ENCODE measurements around the gene SPATA13. TPM values are rescaled to one million over a fixed set of nuclear protein-coding genes. Genes with fewer than 3 reads are reported as not detected.
"Not testable (repeated sequence)": the region's sequence is repeated elsewhere in the genome, so short reads cannot be mapped to it uniquely, and the experiment has no call there.

SPATA13 gene
- total and polyA plus RNA-seq, 10 of the 15 experiments (the other 5 are each of a cell fraction or from before 2014, with no cell fraction given): 2.4 to 11.1 (median 10.2) TPM

- WGBS (ENCODE audit: insufficient coverage, insufficient replicate concordance, low lambda C conversion rate, missing lambda C conversion rate): 36% methylated on average over 5 of the region's 5 CpGs
- H4K20me1 ChIP-seq (ENCODE audit: control insufficient read depth, insufficient read depth): no peaks in the 10 kb centered on the region
- ChIA-PET SMC1A (ENCODE audit: uncharacterized antibody, unreplicated experiment) (no interaction called here), CTCF (no interaction called here), RAD21 (ENCODE audit: unreplicated experiment) (interaction anchor here (1.3 kb wide), 1 partner anchor 85 kb away, joined by 3 read pairs; no protein-coding TSS in a partner anchor), POLR2A (no interaction called here)
- no peaks in the 10 kb centered on the region for H3K79me2 ChIP-seq (ENCODE audit: control insufficient read depth, insufficient read depth, low read length)
- H3K9me3 ChIP-seq (replicated peaks; ENCODE audit: control insufficient read depth, insufficient read depth, low read length): no peaks in the 10 kb centered on the region
- TF ChIP-seq CTCF (IDR thresholded peaks at IDR 0.05 in 2 of 3, conservative IDR thresholded peaks at IDR 0.05 in 1 of 3; ENCODE audit: control insufficient read depth in 2 of 3, extremely low read depth in 1 of 3, insufficient read depth in 1 of 3, low read depth in 3 of 3, low read length in 3 of 3) (0 out of 6 replicates have a peak, but pooled peaks of 1 of the 3 experiments have one; percentile 4), PRDM15 (CRISPR knock-in tag; IDR thresholded peaks at IDR 0.05) (no peak)
- intact Hi-C loops (cut with micrococcal nuclease; ENCODE audit: unreplicated experiment) (no loop called here), in situ Hi-C loops (cut with MboI) (no loop called here)
- ATAC-seq (no peak), FAIRE-seq (no peak), DNase-seq (ENCODE audit: low read depth, low spot score) (no peak)
- no peaks in the 10 kb centered on the region for H3K27me3 ChIP-seq (replicated peaks in 1 of 2; ENCODE audit: control insufficient read depth in 2 of 2, insufficient read depth in 2 of 2, low read length in 1 of 2)
- no peak overlapping the region for H3K9ac ChIP-seq (ENCODE audit: control insufficient read depth, insufficient read depth, low read length)
- H3K4me2 ChIP-seq (ENCODE audit: control insufficient read depth, insufficient read depth): no peak overlapping the region
- H3K4me3 ChIP-seq: no peak overlapping the region
- H3K36me3 ChIP-seq (ENCODE audit: control insufficient read depth in 2 of 2, insufficient read depth in 2 of 2, low read length in 1 of 2): no peaks in the 10 kb centered on the region
- H3K27ac ChIP-seq (ENCODE audit: control insufficient read depth, insufficient read depth): no peak overlapping the region
- no peak overlapping the region for H2AFZ ChIP-seq (ENCODE audit: control insufficient read depth, low read depth, low read length)
- no TSS peak for BruUV-seq (replicated peaks)
- H3K4me1 ChIP-seq (ENCODE audit: control insufficient read depth, insufficient read depth, low read length): no peaks in the 10 kb centered on the region
Observed at GRCh38 chr13:24313439-24313838, 152.9 kb downstream of the SPATA13 start.

- H3K9ac ChIP-seq (ENCODE audit: control insufficient read depth, insufficient read depth, low read length); H3K36me3 ChIP-seq (ENCODE audit: control insufficient read depth in 2 of 2, insufficient read depth in 2 of 2, low read length in 1 of 2); H3K27me3 ChIP-seq (replicated peaks in 1 of 2; ENCODE audit: control insufficient read depth in 2 of 2, insufficient read depth in 2 of 2, low read length in 1 of 2); H3K4me1 ChIP-seq (ENCODE audit: control insufficient read depth, insufficient read depth, low read length); H3K9me3 ChIP-seq (replicated peaks; ENCODE audit: control insufficient read depth, insufficient read depth, low read length); FAIRE-seq; DNase-seq (ENCODE audit: low read depth, low spot score); ATAC-seq; H4K20me1 ChIP-seq (ENCODE audit: control insufficient read depth, insufficient read depth); in situ Hi-C loops (cut with MboI); SMC1A ChIA-PET (ENCODE audit: uncharacterized antibody, unreplicated experiment); RAD21 ChIA-PET (ENCODE audit: unreplicated experiment); H2AFZ ChIP-seq (ENCODE audit: control insufficient read depth, low read depth, low read length); POLR2A ChIA-PET; intact Hi-C loops (cut with micrococcal nuclease; ENCODE audit: unreplicated experiment); H3K27ac ChIP-seq (ENCODE audit: control insufficient read depth, insufficient read depth); H3K79me2 ChIP-seq (ENCODE audit: control insufficient read depth, insufficient read depth, low read length); H3K4me2 ChIP-seq (ENCODE audit: control insufficient read depth, insufficient read depth); H3K4me3 ChIP-seq; CTCF ChIA-PET; BruUV-seq (replicated peaks): not testable (repeated sequence)
- WGBS (ENCODE audit: insufficient coverage, insufficient replicate concordance, low lambda C conversion rate, missing lambda C conversion rate): 57% methylated on average over 7 of the region's 10 CpGs
Observed at GRCh38 chr13:24317835-24318234, 157.3 kb downstream of the SPATA13 start.

GRCh38 chr13:24318878-24319277, 158.4 kb downstream of the SPATA13 start:
- H2AFZ ChIP-seq (ENCODE audit: control insufficient read depth, low read depth, low read length); RAD21 ChIA-PET (ENCODE audit: unreplicated experiment); H3K4me3 ChIP-seq; BruUV-seq (replicated peaks); H3K4me1 ChIP-seq (ENCODE audit: control insufficient read depth, insufficient read depth, low read length); intact Hi-C loops (cut with micrococcal nuclease; ENCODE audit: unreplicated experiment); FAIRE-seq; SMC1A ChIA-PET (ENCODE audit: uncharacterized antibody, unreplicated experiment); H3K27ac ChIP-seq (ENCODE audit: control insufficient read depth, insufficient read depth); H3K9ac ChIP-seq (ENCODE audit: control insufficient read depth, insufficient read depth, low read length); POLR2A ChIA-PET; H3K36me3 ChIP-seq (ENCODE audit: control insufficient read depth in 2 of 2, insufficient read depth in 2 of 2, low read length in 1 of 2); CTCF ChIA-PET; ATAC-seq; H3K79me2 ChIP-seq (ENCODE audit: control insufficient read depth, insufficient read depth, low read length); H3K27me3 ChIP-seq (replicated peaks in 1 of 2; ENCODE audit: control insufficient read depth in 2 of 2, insufficient read depth in 2 of 2, low read length in 1 of 2); H3K4me2 ChIP-seq (ENCODE audit: control insufficient read depth, insufficient read depth); DNase-seq (ENCODE audit: low read depth, low spot score); in situ Hi-C loops (cut with MboI); H3K9me3 ChIP-seq (replicated peaks; ENCODE audit: control insufficient read depth, insufficient read depth, low read length); H4K20me1 ChIP-seq (ENCODE audit: control insufficient read depth, insufficient read depth): not testable (repeated sequence)
- whole genome bisulfite sequencing (ENCODE audit: insufficient coverage, insufficient replicate concordance, low lambda C conversion rate, missing lambda C conversion rate): 26% methylated on average over 4 of the region's 4 CpGs

All from GM12878 (cell line).